OCI-LY1 (cell line): ENCODE measurements around the gene DAPK2.

Experiments used
- CTCF ChIP-seq: fragments of 200-600 bp; sonication (generic), shearing (Covaris generic); IDR thresholded peaks from 2 replicates; pipeline ENCODE4 v1.5.1; 2017; ENCODE audit warnings: mild to moderate bottlenecking, antibody characterized with exemption, low read length, moderate library complexity, mixed read lengths
- EZH2 ChIP-seq: fragments of 200-600 bp; sonication (generic), shearing (Covaris generic); IDR thresholded peaks from 2 replicates; pipeline ENCODE4 v1.8.0; 2017; ENCODE audit warnings: borderline replicate concordance, mixed run types, mild to moderate bottlenecking, antibody characterized with exemption, low read length, moderate library complexity, mixed read lengths

DNA sequence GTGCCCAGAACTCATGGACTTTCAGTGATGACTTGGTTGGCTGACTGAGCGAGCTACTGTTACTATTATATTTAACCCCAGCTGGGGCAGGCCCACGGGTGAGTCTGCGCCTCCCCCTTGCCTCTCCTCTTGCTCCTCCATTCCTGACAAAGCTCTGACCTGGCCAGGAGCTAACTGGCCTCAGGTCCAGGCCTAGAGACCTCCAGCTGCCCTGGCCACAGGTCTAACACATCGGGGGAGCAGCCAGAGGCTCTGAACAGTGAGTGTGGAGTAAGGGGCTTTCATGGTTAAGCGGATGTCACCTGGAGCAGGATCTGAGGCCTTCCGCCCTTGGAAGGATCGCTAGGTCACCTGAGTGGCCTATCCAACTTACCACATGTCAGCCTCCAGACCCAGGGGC lies 116.3 kb downstream of the DAPK2 start:
- no peak for TF ChIP-seq CTCF
- no peak for TF ChIP-seq EZH2
